Activated CD8-positive, alpha-beta memory T cell treated with anti-CD3 and anti-CD28 coated beads for 1 hour (primary cell): ENCODE results near the gene PEX6.

Source experiments
- DNase-seq, 2 donors: peaks; one replicate each; pipeline ENCODE4 v3.0.0-alpha.2; 2020; ENCODE audit warnings: low read depth in 1 of 2; ENCODE audit errors: extremely low read depth in 1 of 2

The PEX6 gene

GRCh38 chr6:42936398-42936797 lies 42.6 kb downstream of the PEX6 start:
- DNase-seq, result no peak

- no peak for DNase-seq
Observed at GRCh38 chr6:42935322-42935721, 43.7 kb downstream of the PEX6 start.

- DNase-seq, result no peak
Observed at GRCh38 chr6:42933205-42933604, 45.8 kb downstream of the PEX6 start.

- no peak for DNase-seq
Observed at GRCh38 chr6:42932412-42932811, 46.6 kb downstream of the PEX6 start.

DNA sequence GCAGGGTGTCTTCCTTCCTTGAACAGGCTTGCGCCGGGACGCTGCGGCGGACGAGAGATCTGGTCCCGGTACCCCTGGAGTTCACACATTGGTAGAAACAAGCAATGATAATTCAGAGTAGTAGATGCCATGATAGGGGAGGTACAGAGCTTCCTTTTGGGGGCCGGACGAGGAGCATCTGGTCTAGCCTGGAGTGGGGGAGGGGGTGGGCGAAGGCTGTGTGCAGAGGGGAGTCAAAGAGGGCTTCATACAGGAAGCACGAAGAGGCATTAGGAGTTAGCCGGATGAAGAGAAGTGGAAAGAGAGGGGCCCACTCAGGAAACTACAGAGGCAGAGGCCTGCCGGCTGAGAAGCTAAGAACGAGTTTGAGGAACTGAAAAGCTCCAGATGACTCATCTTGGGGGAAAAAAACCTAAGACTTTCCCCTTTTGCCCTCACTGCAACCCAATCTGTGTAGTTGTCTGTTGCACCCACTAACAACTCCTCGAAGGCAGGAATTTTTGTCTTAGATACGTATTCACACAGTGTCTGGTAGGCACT lies 49.1 kb downstream of the PEX6 start:
- peak; percentile 7 to 12 for DNase-seq

DNA sequence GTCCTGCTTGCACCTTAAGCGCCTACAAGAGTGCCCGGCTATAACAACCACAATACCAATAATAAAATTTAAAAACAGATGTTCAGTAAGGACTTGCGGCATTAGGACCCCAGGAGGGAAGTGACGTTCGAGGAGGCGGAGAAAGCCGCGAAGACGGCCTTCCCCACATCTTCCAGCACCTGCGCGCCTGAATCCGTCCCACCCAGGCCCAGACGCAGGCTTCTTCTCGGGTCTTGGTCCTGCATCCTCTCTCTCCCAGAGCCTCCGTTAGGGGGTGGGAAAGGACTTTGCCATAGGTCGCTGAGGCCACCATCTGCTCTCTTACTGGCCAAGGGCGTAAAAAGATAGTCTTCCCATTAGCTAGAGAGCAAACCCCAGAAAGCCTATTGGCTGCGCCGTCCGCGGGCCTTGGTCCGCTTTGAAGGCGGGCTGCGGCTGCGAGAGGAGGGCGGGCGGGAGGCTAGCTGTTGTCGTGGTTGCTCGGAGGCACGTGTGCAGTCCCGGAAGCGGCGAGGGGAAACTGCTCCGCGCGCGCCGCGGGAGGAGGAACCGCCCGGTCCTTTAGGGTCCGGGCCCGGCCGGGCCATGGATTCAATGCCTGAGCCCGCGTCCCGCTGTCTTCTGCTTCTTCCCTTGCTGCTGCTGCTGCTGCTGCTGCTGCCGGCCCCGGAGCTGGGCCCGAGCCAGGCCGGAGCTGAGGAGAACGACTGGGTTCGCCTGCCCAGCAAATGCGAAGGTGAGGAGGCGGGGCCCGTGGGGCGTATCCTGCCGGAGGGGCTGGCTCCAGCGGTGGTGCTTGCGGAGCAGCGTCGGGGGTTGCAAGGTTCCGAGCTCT lies 49.8 kb downstream of the PEX6 start, which contains the start of gene CNPY3:
CNPY3 (plus strand) TSS at position 495 of the 835 bp plus-strand sequence; CDS start at position 586, 91 bp downstream.
- DNase-seq, result peak; percentile 87

DNA sequence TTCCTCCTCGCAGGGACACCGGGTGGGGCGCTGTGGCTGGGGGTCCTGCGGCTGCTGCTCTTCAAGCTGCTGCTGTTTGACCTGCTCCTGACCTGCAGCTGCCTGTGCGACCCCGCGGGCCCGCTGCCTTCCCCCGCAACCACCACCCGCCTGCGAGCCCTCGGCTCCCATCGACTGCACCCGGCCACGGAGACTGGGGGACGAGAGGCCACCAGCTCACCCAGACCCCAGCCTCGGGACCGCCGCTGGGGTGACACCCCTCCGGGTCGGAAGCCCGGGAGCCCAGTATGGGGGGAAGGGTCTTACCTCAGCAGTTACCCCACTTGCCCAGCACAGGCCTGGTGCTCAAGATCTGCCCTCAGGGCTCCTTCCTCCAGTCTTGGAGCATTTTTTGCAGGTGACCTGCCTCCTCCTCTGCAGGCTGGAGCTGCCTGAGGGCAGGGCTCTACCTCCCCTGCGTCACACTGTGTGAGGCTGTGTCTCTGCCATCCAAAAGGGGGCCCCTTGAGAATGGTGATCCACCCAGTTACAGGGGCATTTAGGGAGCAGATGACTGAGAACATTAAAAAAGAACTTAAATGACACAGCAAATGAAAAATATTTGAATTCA lies 53.6 kb downstream of the PEX6 start:
- no peak for DNase-seq

GRCh38 chr6:42923666-42924065 lies 55.3 kb downstream of the PEX6 start:
- no peak for DNase-seq

DNA sequence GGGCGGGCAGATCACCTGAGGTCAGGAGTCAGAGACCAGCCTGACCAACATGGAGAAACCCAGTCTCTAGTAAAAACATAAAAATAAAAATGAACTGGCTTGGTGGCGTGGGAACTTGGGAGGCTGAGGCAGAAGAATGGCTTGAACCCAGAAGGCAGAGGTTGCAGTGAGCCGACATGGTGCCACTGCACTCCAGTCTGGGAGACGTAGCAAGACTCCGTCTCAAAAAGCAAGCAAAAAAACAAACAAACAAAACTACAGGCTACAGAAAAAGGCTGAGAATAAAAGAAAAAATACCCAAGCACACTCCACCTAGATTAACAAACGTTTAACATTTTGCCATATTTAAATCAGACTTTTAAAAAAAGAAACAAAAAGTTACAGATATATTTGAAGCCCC lies 57.2 kb downstream of the PEX6 start:
- DNase-seq, result no peak

DNA sequence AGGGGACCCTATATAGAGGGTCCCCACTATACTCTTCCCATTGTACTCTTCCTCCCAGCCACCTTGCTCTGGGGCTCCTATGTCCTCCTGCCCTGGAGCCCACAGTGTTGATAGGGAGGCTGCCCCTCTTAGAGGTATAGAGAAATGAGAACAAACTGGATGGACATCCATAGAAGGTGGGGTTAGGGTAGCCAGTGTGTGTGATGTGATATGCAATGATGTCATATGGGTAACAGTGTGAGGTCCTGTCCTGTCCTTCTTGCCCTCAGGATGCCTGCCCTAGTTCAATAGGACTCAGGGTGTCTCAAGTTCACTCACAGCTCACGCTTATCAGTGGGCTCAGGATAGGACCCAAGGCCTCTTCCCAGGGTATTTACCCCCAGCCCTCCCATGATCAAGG lies 62.7 kb downstream of the PEX6 start:
- no peak for DNase-seq

- DNase-seq, result no peak
Observed at GRCh38 chr6:42915732-42916131, 63.2 kb downstream of the PEX6 start, which contains the start of gene PTCRA. Gene PTCRA (plus strand): TSS chr6:42916053. CDS start chr6:42916070, 17 bp downstream.

- no peak for DNase-seq
Observed at GRCh38 chr6:42914546-42914945, 64.4 kb downstream of the PEX6 start.
